Pancreas (tissue), 10 donors: Measurements from ENCODE around the gene DDX21. TPM values are rescaled to one million over a fixed set of nuclear protein-coding genes. Genes with fewer than 3 reads are reported as not detected.
A peak's percentile ranks its signal among the peaks of the same experiment; 100 is the strongest.
"Not testable (repeated sequence)": the region's sequence is repeated elsewhere in the genome, so short reads cannot be mapped to it uniquely, and the experiment has no call there.

Experiments used
- ATAC-seq, 4 donors: fragments of 200-7000 bp; cut with Tn5 transposase; one replicate each; pipeline versions ENCODE4 v1.8.0 to v1.9.1; 2020; ENCODE audit warnings: mild to moderate bottlenecking in 4 of 4, moderate library complexity in 4 of 4
- DNase-seq, 6 donors: peaks; one replicate each; pipeline ENCODE4 v3.0.0-alpha.2; 2020
- FAIRE-seq: peaks from 2 replicates; lab custom pipeline; 2012; peaks lifted over from hg19 to GRCh38; lab: Jason Lieb, UNC
- H3K27ac ChIP-seq, 4 donors: fragments of 200-600 bp; sonication (generic); 1 replicate in 3 of 4; 2 replicates in 1 of 4; pipeline versions ENCODE4 v1.5.0 to v1.8.0; 2020
- H3K27me3 ChIP-seq, 4 donors: fragments of 200-600 bp; one replicate each; pipeline ENCODE4 v1.8.0; 2021
- H3K36me3 ChIP-seq, 3 donors: fragments of 200-600 bp; sonication (generic) in 1 of 3; one replicate each; pipeline versions ENCODE4 v1.5.0 to v1.8.0; 2020 to 2021
- H3K4me1 ChIP-seq, 3 donors: fragments of 200-600 bp; one replicate each; pipeline ENCODE4 v1.8.0; 2021
- H3K4me3 ChIP-seq, 4 donors: fragments of 200-600 bp; sonication (generic) in 2 of 4; one replicate each; pipeline versions ENCODE4 v1.5.0 to v1.8.0; 2020 to 2021
- H3K9me3 ChIP-seq, 4 donors: fragments of 200-600 bp; one replicate each; pipeline ENCODE4 v1.8.0; 2021
- WGBS, 2 donors: extraction: QIAGEN DNeasy Blood & Tissue Kit; methylation state at CpG; one replicate each; pipeline ENCODE4 v1.1.7; 2013; 5-methylcytosine and 5-hydroxymethylcytosine counted together
- intact Hi-C, 3 donors: fragments of 100-400 bp; cut with DNase I; formaldehyde crosslinking; loops; one replicate each; pipeline versions ENCODE4 v1.11.1 to v1.14.2; 2022
- polyA plus RNA-seq, 2 donors: library from polyadenylated mRNA; stranded (reverse); fragments of 200-250 nt; gene quantifications; one replicate each; pipeline ENCODE4 v1.2.3, GENCODE V29; 2013
- total RNA-seq, 6 donors: library from RNA; stranded (reverse); fragmentation: NEBNext Ultra II Directional in 4 of 6; extraction: Animal tissue kit (Norgen Biotek cat#: 25700) in 4 of 6; gene quantifications; one replicate each; pipeline versions ENCODE4 v1.2.1 to v1.2.4, GENCODE V29; 2021 to 2023
- TF ChIP-seq, protein P1 (sequence below), 4 donors: fragments of 200-600 bp; sonication (generic) in 3 of 4; IDR thresholded peaks; one replicate each; pipeline versions ENCODE4 v1.5.0 to v1.8.0; 2021; ENCODE audit warnings: antibody characterized with exemption in 4 of 4
- donor health status: healthy with polysubstance abuse.
- donor health status: DM: no; HTN: no; CAD: no; lungs with moderate emphysema.
- donor health status: DM: no; HTN: no; CAD: no.
- donor health status: control.
- donor health status: control.
- donor health status: Bipolar disorder and iron deficiency.
- donor health status: DM: yes; HTN: yes; CAD: no.
- donor health status: DM: no; HTN: no; CAD: no.
- donor health status: DM: no; HTN: no; CAD: no.
- donor health status: DM: yes; HTN: yes; CAD: no.

DDX21 gene
- total and polyA plus RNA-seq, 8 donors: 11.1 to 43.3 (median 23.2) TPM

DNA sequence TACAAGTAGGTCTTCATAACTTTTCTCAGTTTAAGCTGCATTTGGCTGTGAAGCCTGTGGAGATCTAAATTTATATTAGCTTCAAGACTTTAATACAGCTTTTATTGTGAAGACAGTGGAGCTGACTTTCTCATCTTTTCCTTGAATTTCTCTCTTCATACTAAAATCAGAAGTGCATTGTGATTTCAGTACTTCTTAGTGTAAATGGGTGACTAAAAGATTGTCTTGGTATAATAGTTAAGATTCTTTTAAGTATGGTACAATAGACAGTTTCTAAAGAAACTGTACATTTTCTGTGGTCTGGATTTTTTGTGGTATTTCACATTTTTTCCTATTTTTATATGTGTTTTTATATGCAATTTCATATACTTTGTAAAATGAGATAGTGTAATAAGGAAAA, 21.0 kb upstream of the DDX21 start:
- Histone ChIP-seq H3K27ac (no peak overlapping the region), H3K4me1 (no peaks in the 10 kb centered on the region), H3K36me3 (peaks cover 0 to 6% (median 5%) of the 10 kb centered on the region in 3 donors), H3K4me3 (no peak overlapping the region), H3K27me3 (no peaks in the 10 kb centered on the region), H3K9me3 (no peaks in the 10 kb centered on the region)
- TF ChIP-seq, protein P1, sequence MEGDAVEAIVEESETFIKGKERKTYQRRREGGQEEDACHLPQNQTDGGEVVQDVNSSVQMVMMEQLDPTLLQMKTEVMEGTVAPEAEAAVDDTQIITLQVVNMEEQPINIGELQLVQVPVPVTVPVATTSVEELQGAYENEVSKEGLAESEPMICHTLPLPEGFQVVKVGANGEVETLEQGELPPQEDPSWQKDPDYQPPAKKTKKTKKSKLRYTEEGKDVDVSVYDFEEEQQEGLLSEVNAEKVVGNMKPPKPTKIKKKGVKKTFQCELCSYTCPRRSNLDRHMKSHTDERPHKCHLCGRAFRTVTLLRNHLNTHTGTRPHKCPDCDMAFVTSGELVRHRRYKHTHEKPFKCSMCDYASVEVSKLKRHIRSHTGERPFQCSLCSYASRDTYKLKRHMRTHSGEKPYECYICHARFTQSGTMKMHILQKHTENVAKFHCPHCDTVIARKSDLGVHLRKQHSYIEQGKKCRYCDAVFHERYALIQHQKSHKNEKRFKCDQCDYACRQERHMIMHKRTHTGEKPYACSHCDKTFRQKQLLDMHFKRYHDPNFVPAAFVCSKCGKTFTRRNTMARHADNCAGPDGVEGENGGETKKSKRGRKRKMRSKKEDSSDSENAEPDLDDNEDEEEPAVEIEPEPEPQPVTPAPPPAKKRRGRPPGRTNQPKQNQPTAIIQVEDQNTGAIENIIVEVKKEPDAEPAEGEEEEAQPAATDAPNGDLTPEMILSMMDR (IDR thresholded peaks at IDR 0.05): no peak
- ATAC-seq (no peak), FAIRE-seq (peak; percentile 26), DNase-seq (no peak)
- intact Hi-C loops: no loop called here

DNA sequence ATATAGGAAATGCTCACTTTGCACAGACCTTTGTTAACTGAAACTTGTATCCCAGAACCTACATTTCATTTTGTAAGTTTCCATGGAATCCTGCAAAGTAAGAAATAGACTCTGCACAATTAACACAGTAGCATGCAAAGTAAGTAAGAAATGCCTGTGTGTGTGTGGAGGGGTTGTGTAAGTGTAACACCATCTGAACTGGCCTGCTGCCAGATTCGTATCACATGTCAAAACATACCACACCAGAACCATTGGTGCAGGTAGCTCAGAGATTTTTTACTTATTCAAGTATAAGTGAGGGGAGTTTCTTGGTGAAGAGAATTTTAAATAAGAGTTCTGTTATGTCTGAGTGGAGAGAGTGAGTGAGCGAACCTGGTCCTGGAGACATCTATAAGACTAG, 17.9 kb upstream of the DDX21 start:
- WGBS, 2 donors: 56 to 60% methylated on average over 2 of the region's 2 CpGs
- TF ChIP-seq, protein P1 (IDR thresholded peaks at IDR 0.05): no peak
- no peaks in the 10 kb centered on the region for H3K4me1 ChIP-seq
- no peak overlapping the region for H3K4me3 ChIP-seq
- peak in 1 of 4 donors; percentile 55 for ATAC-seq
- peak in 2 of 6 donors; percentile 28 to 41 for DNase-seq
- no peak overlapping the region for H3K27ac ChIP-seq
- H3K36me3 ChIP-seq: peaks cover 0 to 15% (median 5%) of the 10 kb centered on the region in 3 donors
- no peaks in the 10 kb centered on the region for H3K27me3 ChIP-seq
- intact Hi-C loops: no loop called here
- FAIRE-seq: no peak
- H3K9me3 ChIP-seq: no peaks in the 10 kb centered on the region

DNA sequence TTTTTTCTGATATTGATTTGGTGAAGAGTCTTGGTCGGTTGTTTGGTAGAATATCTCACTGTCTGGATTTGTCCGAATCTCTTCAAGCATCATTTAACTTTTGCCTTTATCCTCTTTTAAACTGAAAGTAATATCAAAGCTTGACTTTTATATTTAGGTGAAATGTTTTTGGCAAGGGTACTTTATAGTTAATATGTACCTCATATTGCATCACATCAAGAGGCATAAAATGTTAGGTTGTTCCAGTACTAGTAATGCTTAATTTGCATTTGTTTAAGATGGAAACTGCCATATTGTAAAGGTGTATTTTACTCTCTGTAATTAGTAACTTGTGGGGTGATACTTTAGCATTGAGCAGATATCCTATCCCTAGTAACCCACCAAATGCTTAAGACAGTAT, 17.1 kb upstream of the DDX21 start:
- Histone ChIP-seq H3K27ac (no peak overlapping the region), H3K4me3 (no peak overlapping the region), H3K36me3 (peaks cover 0 to 18% (median 5%) of the 10 kb centered on the region in 3 donors), H3K27me3 (no peaks in the 10 kb centered on the region), H3K9me3 (no peaks in the 10 kb centered on the region), H3K4me1 (no peaks in the 10 kb centered on the region)
- WGBS, 2 donors: 81 to 85% methylated on average over 2 of the region's 2 CpGs
- TF ChIP-seq, protein P1 (IDR thresholded peaks at IDR 0.05): no peak
- intact Hi-C loops: no loop called here
- no peak for DNase-seq
- no peak for ATAC-seq
- no peak for FAIRE-seq

DNA sequence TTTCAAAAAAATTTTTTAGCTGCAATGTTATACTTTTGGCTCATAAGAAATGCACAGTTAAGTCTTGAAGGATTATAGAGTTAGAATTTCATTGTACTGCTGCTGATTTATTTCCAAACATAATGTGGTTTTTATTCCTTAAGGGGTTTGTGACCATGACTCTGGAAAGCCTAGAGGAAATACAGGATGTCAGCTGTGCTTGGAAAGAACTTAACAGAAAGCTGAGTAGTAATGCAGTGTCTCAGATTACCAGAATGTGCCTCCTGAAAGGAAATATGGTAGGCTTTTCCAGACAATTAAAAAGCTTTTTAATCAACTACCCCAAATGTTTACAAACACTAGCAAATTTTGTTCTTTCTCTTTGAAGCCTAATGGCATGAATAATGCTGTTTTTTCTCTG, 15.1 kb upstream of the DDX21 start:
- intact Hi-C loops, DNase-seq, H3K27ac ChIP-seq, H3K27me3 ChIP-seq, H3K9me3 ChIP-seq, H3K4me3 ChIP-seq, ATAC-seq, FAIRE-seq, H3K4me1 ChIP-seq: not testable (repeated sequence)
- peaks cover 0 to 12% (median 6%) of the 10 kb centered on the region in 3 donors for H3K36me3 ChIP-seq

DNA sequence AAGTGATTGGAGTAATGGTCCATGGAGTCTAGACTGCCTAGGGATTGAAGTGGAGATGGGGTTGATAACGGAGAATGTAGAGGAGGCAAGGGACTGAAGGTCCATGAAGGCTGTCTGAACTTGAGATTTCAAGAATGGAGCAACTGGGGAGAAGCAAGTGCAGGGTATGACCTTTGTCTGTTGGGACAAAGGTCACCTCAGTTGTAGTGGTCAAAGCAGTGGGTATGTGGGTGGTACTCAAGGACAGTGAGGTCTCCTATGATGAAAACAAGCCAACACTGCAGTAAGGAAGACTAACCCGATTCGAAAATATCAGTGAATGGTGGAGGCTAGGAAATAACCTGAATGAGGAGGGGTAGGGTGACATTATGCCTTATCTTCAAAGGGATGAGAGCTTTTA, 5.4 kb upstream of the DDX21 start:
- Histone ChIP-seq H3K27ac (no peak overlapping the region), H3K4me3 (no peak overlapping the region), H3K27me3 (no peaks in the 10 kb centered on the region), H3K4me1 (peaks cover 0 to 5% (median 3%) of the 10 kb centered on the region in 3 donors), H3K9me3 (no peaks in the 10 kb centered on the region), H3K36me3 (peaks cover 10 to 30% (median 17%) of the 10 kb centered on the region in 3 donors)
- no peak for DNase-seq
- no peak for ATAC-seq
- TF ChIP-seq, protein P1 (IDR thresholded peaks at IDR 0.05): no peak
- intact Hi-C loops: no loop called here
- no peak for FAIRE-seq
- WGBS, 2 donors: 92 to 96% methylated on average over 3 of the region's 3 CpGs
